ENCODE data around the gene MAP4K2. TPM values are rescaled to one million over a fixed set of nuclear protein-coding genes. Genes with fewer than 3 reads are reported as not detected.

The MAP4K2 gene
- total RNA-seq, 2 experiments from 2014 or later: 69.5 to 73.9 TPM

GRCh38 chr11:64844330-64845128, 41.5 kb upstream of the MAP4K2 start, which contains the start of gene CDC42BPG:
CDC42BPG (minus strand) TSS chr11:64844653; CDS start chr11:64844569, 84 bp downstream.
- H3K27me3 Mint-ChIP-seq (ENCODE audit: low read depth): no peaks in the 10 kb centered on the region
- no peaks in the 10 kb centered on the region for H3K36me3 Mint-ChIP-seq (ENCODE audit: low read depth)
- intact Hi-C loops (cut with micrococcal nuclease): no loop called here
- peak within 1 kb of the TSS; percentile 66 for H3K4me3 Mint-ChIP-seq
- H3K4me1 Mint-ChIP-seq (ENCODE audit: low read depth): peaks cover 34% of the 10 kb centered on the region
- no peaks in the 10 kb centered on the region for H3K9me3 Mint-ChIP-seq
- peak within 1 kb of the TSS; percentile 13 for H3K27ac Mint-ChIP-seq
- CTCF ChIA-PET: interaction anchor here (0.6 to 32.9 kb wide), 6 partner anchors 9 to 438 kb away, joined by 3 to 992 read pairs (median 6); partner anchors contain the start of gene EHD1
- DNase-seq: peak; percentile 69

- Mint-ChIP-seq H3K4me3 (peak overlapping the region; percentile 66), H3K36me3 (ENCODE audit: low read depth) (no peaks in the 10 kb centered on the region)
- intact Hi-C loops (cut with micrococcal nuclease): no loop called here
Observed at GRCh38 chr11:64843686-64844329, 40.8 kb upstream of the MAP4K2 start.

GRCh38 chr11:64842851-64843685, 40.1 kb upstream of the MAP4K2 start:
- CTCF ChIA-PET: interaction anchor here (1.9 to 32.9 kb wide), 3 partner anchors 9 to 44 kb away, joined by 8 to 992 read pairs (median 288); partner anchors contain the start of gene EHD1
- no peaks in the 10 kb centered on the region for H3K36me3 Mint-ChIP-seq (ENCODE audit: low read depth)
- peak overlapping the region; percentile 43 for H3K4me3 Mint-ChIP-seq
- peaks cover 19% of the 10 kb centered on the region for H3K4me1 Mint-ChIP-seq (ENCODE audit: low read depth)
- H3K9me3 Mint-ChIP-seq: no peaks in the 10 kb centered on the region
- no peaks in the 10 kb centered on the region for H3K27me3 Mint-ChIP-seq (ENCODE audit: low read depth)
- H3K27ac Mint-ChIP-seq: no peak overlapping the region
- no peak for DNase-seq
- intact Hi-C loops (cut with micrococcal nuclease): no loop called here

More at GRCh38 chr11:64843686-64844329, 40.8 kb upstream of the MAP4K2 start:
- CTCF ChIA-PET: interaction anchor here (0.8 to 32.9 kb wide), 4 partner anchors 9 to 43 kb away, joined by 4 to 992 read pairs (median 148); partner anchors contain the start of gene EHD1
- Mint-ChIP-seq H3K27ac (no peak overlapping the region), H3K9me3 (no peaks in the 10 kb centered on the region), H3K4me1 (ENCODE audit: low read depth) (peaks cover 27% of the 10 kb centered on the region), H3K27me3 (ENCODE audit: low read depth) (no peaks in the 10 kb centered on the region)
- DNase-seq: no peak

- H3K27ac Mint-ChIP-seq: no peak overlapping the region
- CTCF ChIA-PET: interaction anchor here (32.9 kb wide), 1 partner anchor 45 kb away, joined by 992 read pairs; the partner anchor contains the start of gene EHD1
- intact Hi-C loops (cut with micrococcal nuclease): no loop called here
- DNase-seq: no peak
- no peaks in the 10 kb centered on the region for H3K27me3 Mint-ChIP-seq (ENCODE audit: low read depth)
- H3K4me3 Mint-ChIP-seq: no peak overlapping the region
- H3K9me3 Mint-ChIP-seq: no peaks in the 10 kb centered on the region
- H3K36me3 Mint-ChIP-seq (ENCODE audit: low read depth): no peaks in the 10 kb centered on the region
- peaks cover 17% of the 10 kb centered on the region for H3K4me1 Mint-ChIP-seq (ENCODE audit: low read depth)
Observed at GRCh38 chr11:64842366-64842759, 39.3 kb upstream of the MAP4K2 start.

- Mint-ChIP-seq H3K27ac (no peak overlapping the region), H3K4me1 (ENCODE audit: low read depth) (peaks cover 12% of the 10 kb centered on the region), H3K9me3 (no peaks in the 10 kb centered on the region), H3K27me3 (ENCODE audit: low read depth) (no peaks in the 10 kb centered on the region), H3K36me3 (ENCODE audit: low read depth) (no peaks in the 10 kb centered on the region), H3K4me3 (no peak overlapping the region)
- CTCF ChIA-PET: interaction anchor here (32.9 kb wide), 1 partner anchor 45 kb away, joined by 992 read pairs; the partner anchor contains the start of gene EHD1
- DNase-seq: no peak
- intact Hi-C loops (cut with micrococcal nuclease): no loop called here
Observed at GRCh38 chr11:64841592-64842365, 38.8 kb upstream of the MAP4K2 start.

- Mint-ChIP-seq H3K4me3 (no peak overlapping the region), H3K9me3 (no peaks in the 10 kb centered on the region), H3K4me1 (ENCODE audit: low read depth) (peaks cover 10% of the 10 kb centered on the region), H3K36me3 (ENCODE audit: low read depth) (no peaks in the 10 kb centered on the region), H3K27me3 (ENCODE audit: low read depth) (no peaks in the 10 kb centered on the region), H3K27ac (no peak overlapping the region)
- CTCF ChIA-PET: interaction anchor here (1.3 to 32.9 kb wide), 2 partner anchors 8 to 47 kb away, joined by 3 to 992 read pairs; partner anchors contain the start of gene EHD1
- no peak for DNase-seq
- intact Hi-C loops (cut with micrococcal nuclease): no loop called here
Observed at GRCh38 chr11:64839887-64840782, 37.1 kb upstream of the MAP4K2 start.

GRCh38 chr11:64839335-64839734, 36.3 kb upstream of the MAP4K2 start:
- intact Hi-C loops (cut with micrococcal nuclease): no loop called here
- Mint-ChIP-seq H3K9me3 (no peaks in the 10 kb centered on the region), H3K4me1 (ENCODE audit: low read depth) (peaks cover 8% of the 10 kb centered on the region), H3K36me3 (ENCODE audit: low read depth) (no peaks in the 10 kb centered on the region), H3K4me3 (no peak overlapping the region), H3K27ac (no peak overlapping the region), H3K27me3 (ENCODE audit: low read depth) (no peaks in the 10 kb centered on the region)
- DNase-seq: no peak
- CTCF ChIA-PET: interaction anchor here (32.9 kb wide), 1 partner anchor 48 kb away, joined by 992 read pairs; the partner anchor contains the start of gene EHD1

- CTCF ChIA-PET: interaction anchor here (0.5 to 32.9 kb wide), 2 partner anchors 18 to 48 kb away, joined by 4 to 992 read pairs; partner anchors contain the start of gene EHD1
- H3K9me3 Mint-ChIP-seq: no peaks in the 10 kb centered on the region
- intact Hi-C loops (cut with micrococcal nuclease): no loop called here
- no peaks in the 10 kb centered on the region for H3K27me3 Mint-ChIP-seq (ENCODE audit: low read depth)
- no peak overlapping the region for H3K4me3 Mint-ChIP-seq
- H3K4me1 Mint-ChIP-seq (ENCODE audit: low read depth): peaks cover 5% of the 10 kb centered on the region
- no peak for DNase-seq
- no peaks in the 10 kb centered on the region for H3K36me3 Mint-ChIP-seq (ENCODE audit: low read depth)
- H3K27ac Mint-ChIP-seq: no peak overlapping the region
Observed at GRCh38 chr11:64838600-64839334, 35.8 kb upstream of the MAP4K2 start.

- Mint-ChIP-seq H3K4me3 (no peak overlapping the region), H3K9me3 (no peaks in the 10 kb centered on the region), H3K27me3 (ENCODE audit: low read depth) (no peaks in the 10 kb centered on the region), H3K27ac (no peak overlapping the region), H3K36me3 (ENCODE audit: low read depth) (no peaks in the 10 kb centered on the region), H3K4me1 (ENCODE audit: low read depth) (no peaks in the 10 kb centered on the region)
- intact Hi-C loops (cut with micrococcal nuclease): no loop called here
- DNase-seq: no peak
- CTCF ChIA-PET: interaction anchor here (0.5 kb wide), 1 partner anchor 17 kb away, joined by 4 read pairs; no protein-coding TSS in a partner anchor
Observed at GRCh38 chr11:64837887-64838351, 34.9 kb upstream of the MAP4K2 start.

GRCh38 chr11:64836448-64837072, 33.5 kb upstream of the MAP4K2 start:
- H3K27ac Mint-ChIP-seq: no peak overlapping the region
- H3K4me1 Mint-ChIP-seq (ENCODE audit: low read depth): no peaks in the 10 kb centered on the region
- no peak for DNase-seq
- CTCF ChIA-PET: no interaction called here
- no peaks in the 10 kb centered on the region for H3K9me3 Mint-ChIP-seq
- H3K27me3 Mint-ChIP-seq (ENCODE audit: low read depth): no peaks in the 10 kb centered on the region
- intact Hi-C loops (cut with micrococcal nuclease): no loop called here
- H3K36me3 Mint-ChIP-seq (ENCODE audit: low read depth): no peaks in the 10 kb centered on the region
- no peak overlapping the region for H3K4me3 Mint-ChIP-seq
